Endodermal cell (in vitro differentiated cells): ENCODE data around the gene PODN. TPM values are rescaled to one million over a fixed set of nuclear protein-coding genes. Genes with fewer than 3 reads are reported as not detected.

Source experiments
- DNase-seq: peaks from one replicate; pipeline ENCODE4 v3.0.0-alpha.2; 2017
- H3K27ac ChIP-seq: 2 replicates; pipeline ENCODE4 v1.5.1; 2013; ENCODE audit warnings: mild to moderate bottlenecking, low read depth, low read length, moderate library complexity
- H3K27me3 ChIP-seq: 2 replicates; pipeline ENCODE4 v1.6.1; 2013; ENCODE audit warnings: mild to moderate bottlenecking, low read length, moderate library complexity; ENCODE audit not compliant: insufficient read depth, control insufficient read depth, poor library complexity, severe bottlenecking
- H3K36me3 ChIP-seq: 2 replicates; pipeline ENCODE4 v1.7.0; 2013; ENCODE audit warnings: mild to moderate bottlenecking, low read length, moderate library complexity; ENCODE audit not compliant: control insufficient read depth, insufficient read depth
- H3K4me1 ChIP-seq: one replicate; pipeline ENCODE4 v1.7.0; 2013; ENCODE audit warnings: low read length; ENCODE audit not compliant: control insufficient read depth, insufficient read depth
- H3K4me3 ChIP-seq: 2 replicates; pipeline ENCODE4 v1.5.1; 2013; ENCODE audit warnings: mild to moderate bottlenecking, low read length, moderate library complexity
- H3K9ac ChIP-seq: 2 replicates; pipeline ENCODE4 v1.6.1; 2013; ENCODE audit warnings: mild to moderate bottlenecking, low read length, moderate library complexity; ENCODE audit not compliant: poor library complexity, severe bottlenecking; ENCODE audit errors: extremely low read depth
- H3K9me3 ChIP-seq: 2 replicates; pipeline ENCODE4 v1.6.1; 2013; ENCODE audit warnings: mild to moderate bottlenecking, low read length, moderate library complexity; ENCODE audit not compliant: control insufficient read depth
- H3K27ac Mint-ChIP-seq: 2 replicates; pipeline ENCODE4 v1.8.0; 2020; ENCODE audit warnings: mixed read lengths
- H3K27me3 Mint-ChIP-seq: 2 replicates; pipeline ENCODE4 v1.8.0; 2021; ENCODE audit warnings: mild to moderate bottlenecking, mixed read lengths; ENCODE audit not compliant: insufficient read depth
- H3K36me3 Mint-ChIP-seq: 2 replicates; pipeline ENCODE4 v1.8.0; 2020; ENCODE audit warnings: low read depth, mixed read lengths
- H3K4me1 Mint-ChIP-seq: 2 replicates; pipeline ENCODE4 v1.8.0; 2020; ENCODE audit warnings: mixed read lengths
- H3K4me3 Mint-ChIP-seq: 2 replicates; pipeline ENCODE4 v1.8.0; 2020; ENCODE audit warnings: mild to moderate bottlenecking, moderate library complexity, mixed read lengths
- H3K9me3 Mint-ChIP-seq: 2 replicates; pipeline ENCODE4 v1.8.0; 2020; ENCODE audit warnings: mild to moderate bottlenecking, mixed read lengths
- CTCF ChIP-seq: fragments of 200-600 bp; sonication (generic); conservative IDR thresholded peaks from 2 replicates; pipeline ENCODE4 v1.5.0; 2021; ENCODE audit warnings: antibody characterized with exemption, mild to moderate bottlenecking
- WGBS, 2 experiments: methylation state at CpG; one replicate each; pipeline versions ENCODE4 v1.1.5 to v1.1.7; 2013; ENCODE audit warnings: missing lambda C conversion rate in 2 of 2, mixed read lengths in 1 of 2; ENCODE audit not compliant: insufficient coverage in 1 of 2, insufficient read length in 1 of 2; 5-methylcytosine and 5-hydroxymethylcytosine counted together
- total RNA-seq, 2 donors: library from RNA; stranded (reverse); fragmentation: NEBNext Ultra II Directional in 1 of 2; extraction: Animal tissue kit (Norgen Biotek cat#: 25700) in 1 of 2; gene quantifications; 2 replicates in 1 of 2; 3 replicates in 1 of 2; pipeline ENCODE4 v1.2.1, GENCODE V29; 2021

PODN gene
- total RNA-seq, 2 donors from 2014 or later, result 3.0 to 3.6 TPM

DNA sequence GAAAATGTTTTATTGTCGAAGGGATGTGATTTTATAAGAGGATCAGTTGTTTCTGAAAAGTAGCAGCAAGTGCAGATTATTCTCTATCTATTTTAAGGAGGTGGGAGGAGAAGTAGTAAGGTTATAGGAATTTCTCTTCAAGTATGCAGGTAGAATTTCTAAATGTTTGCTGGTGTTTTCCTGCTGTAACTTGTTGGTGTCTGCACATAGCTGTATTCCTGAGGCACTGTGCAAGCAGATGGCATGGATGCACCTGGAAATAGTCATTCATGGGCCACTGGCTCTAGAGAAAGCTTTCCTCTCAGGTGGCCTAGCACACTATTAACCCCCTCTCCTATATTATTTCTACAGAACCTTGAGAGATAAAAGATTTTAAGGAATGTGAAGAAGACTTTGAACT is 30.3 kb upstream of the PODN start:
- H3K36me3 ChIP-seq, result peaks cover 7% of the 10 kb centered on the region
- Mint-ChIP-seq H3K36me3 (peaks cover 12% of the 10 kb centered on the region), H3K27me3 (no peaks in the 10 kb centered on the region), H3K4me3 (no peak overlapping the region), H3K27ac (no peak overlapping the region), H3K4me1 (no peaks in the 10 kb centered on the region), H3K9me3 (no peaks in the 10 kb centered on the region)
- H3K9me3 ChIP-seq, result no peaks in the 10 kb centered on the region
- H3K9ac ChIP-seq, result no peak overlapping the region
- no peak for TF ChIP-seq CTCF
- no peak for DNase-seq
- WGBS, 2 experiments, result 94% methylated on average over 1 of the region's 1 CpG; no CpG with 5 or more reads in 1 of the 2 experiments
- H3K27me3 ChIP-seq, result no peaks in the 10 kb centered on the region
- no peaks in the 10 kb centered on the region for H3K4me1 ChIP-seq
- H3K4me3 ChIP-seq, result no peak overlapping the region
- H3K27ac ChIP-seq, result no peak overlapping the region

- Histone ChIP-seq H3K36me3 (peaks cover 5% of the 10 kb centered on the region), H3K4me3 (no peak overlapping the region), H3K9ac (no peak overlapping the region), H3K27ac (no peak overlapping the region), H3K9me3 (no peaks in the 10 kb centered on the region), H3K4me1 (no peaks in the 10 kb centered on the region), H3K27me3 (no peaks in the 10 kb centered on the region)
- no peak overlapping the region for H3K27ac Mint-ChIP-seq
- H3K4me1 Mint-ChIP-seq, result no peaks in the 10 kb centered on the region
- no peak for DNase-seq
- no peak overlapping the region for H3K4me3 Mint-ChIP-seq
- no peaks in the 10 kb centered on the region for H3K27me3 Mint-ChIP-seq
- H3K9me3 Mint-ChIP-seq, result no peaks in the 10 kb centered on the region
- WGBS, 2 experiments, result 86 to 100% methylated on average over 1 to 4 of the region's 4 CpGs
- no peak for TF ChIP-seq CTCF
- H3K36me3 Mint-ChIP-seq, result peaks cover 24% of the 10 kb centered on the region
Measured at GRCh38 chr1:53037159-53037558, 24.9 kb upstream of the PODN start.

GRCh38 chr1:53038566-53038965 is 23.4 kb upstream of the PODN start:
- DNase-seq, result no peak
- Mint-ChIP-seq H3K27ac (no peak overlapping the region), H3K9me3 (no peaks in the 10 kb centered on the region), H3K4me1 (no peaks in the 10 kb centered on the region), H3K27me3 (no peaks in the 10 kb centered on the region), H3K4me3 (no peak overlapping the region), H3K36me3 (peaks cover 21% of the 10 kb centered on the region)
- Histone ChIP-seq H3K4me3 (no peak overlapping the region), H3K9me3 (no peaks in the 10 kb centered on the region), H3K36me3 (peaks cover 5% of the 10 kb centered on the region), H3K9ac (no peak overlapping the region), H3K27ac (no peak overlapping the region), H3K4me1 (no peaks in the 10 kb centered on the region), H3K27me3 (no peaks in the 10 kb centered on the region)
- 92 to 96% methylated on average over 1 to 3 of the region's 3 CpGs for WGBS, 2 experiments
- TF ChIP-seq CTCF, result no peak
